Liver (tissue), 9 donors: Measurements from ENCODE around the gene SLC14A1. TPM values are rescaled to one million over a fixed set of nuclear protein-coding genes. Genes with fewer than 3 reads are reported as not detected.

Experiments
- DNase-seq: peaks from one replicate; pipeline ENCODE4 v3.0.0-alpha.2; 2017; ENCODE audit warnings: low spot score
- H3K27ac ChIP-seq, 2 donors: one replicate each; pipeline ENCODE4 v1.7.0; 2013; ENCODE audit warnings: inconsistent platforms in 2 of 2, low read length in 2 of 2, control low read depth in 1 of 2, low read depth in 1 of 2, mild to moderate bottlenecking in 1 of 2
- H3K27me3 ChIP-seq, 4 donors: one replicate each; pipeline versions ENCODE4 v1.6.1 to v1.7.0; 2013; ENCODE audit warnings: low read length in 3 of 4, inconsistent platforms in 1 of 4, mild to moderate bottlenecking in 1 of 4, moderate library complexity in 1 of 4; ENCODE audit not compliant: control insufficient read depth in 4 of 4, insufficient read depth in 4 of 4
- H3K36me3 ChIP-seq, 4 donors: one replicate each; pipeline versions ENCODE4 v1.6.1 to v1.7.0; 2013; ENCODE audit warnings: low read length in 3 of 4, mild to moderate bottlenecking in 3 of 4, low read depth in 1 of 4, moderate library complexity in 1 of 4; ENCODE audit not compliant: control insufficient read depth in 4 of 4, insufficient read depth in 3 of 4
- H3K4me1 ChIP-seq, 4 donors: one replicate each; pipeline versions ENCODE4 v1.6.1 to v1.7.0; 2013; ENCODE audit warnings: low read length in 3 of 4, mild to moderate bottlenecking in 3 of 4, moderate library complexity in 1 of 4; ENCODE audit not compliant: control insufficient read depth in 4 of 4, insufficient read depth in 4 of 4
- H3K4me3 ChIP-seq, 3 donors: one replicate each; pipeline versions ENCODE4 v1.6.1 to v1.7.0; 2013; ENCODE audit warnings: low read length in 3 of 3, control low read depth in 1 of 3, low read depth in 1 of 3, mild to moderate bottlenecking in 1 of 3
- H3K9ac ChIP-seq, 2 donors: one replicate each; pipeline ENCODE4 v1.7.0; 2013; ENCODE audit warnings: low read length in 2 of 2, mild to moderate bottlenecking in 2 of 2, moderate library complexity in 2 of 2, control low read depth in 1 of 2, low read depth in 1 of 2
- H3K9me3 ChIP-seq, 4 donors: one replicate each; pipeline versions ENCODE4 v1.6.1 to v1.7.0; 2013; ENCODE audit warnings: low read length in 3 of 4; ENCODE audit not compliant: control insufficient read depth in 4 of 4
- ATF3 ChIP-seq: IDR thresholded peaks from 2 replicates; pipeline ENCODE4 v1.6.1; 2016; ENCODE audit warnings: antibody characterized with exemption
- CTCF ChIP-seq: fragments of 150-350 bp; IDR thresholded peaks from 2 replicates; pipeline ENCODE4 v1.5.1; 2017; ENCODE audit warnings: improper control_type of control experiment, low read depth, low read length; ENCODE audit not compliant: missing input control
- EGR1 ChIP-seq, 2 donors: IDR thresholded peaks; 2 replicates each; pipeline ENCODE4 v1.6.1; 2016 to 2018; ENCODE audit warnings: antibody characterized with exemption in 2 of 2, low read depth in 2 of 2
- FOXA1 ChIP-seq: IDR thresholded peaks from 2 replicates; pipeline ENCODE4 v1.6.1; 2016; ENCODE audit warnings: antibody characterized with exemption
- FOXA2 ChIP-seq: IDR thresholded peaks from 2 replicates; pipeline ENCODE4 v1.6.1; 2016; ENCODE audit warnings: antibody characterized with exemption
- GABPA ChIP-seq, 2 donors: IDR thresholded peaks in 1 of 2; conservative IDR thresholded peaks in 1 of 2; 2 replicates each; pipeline ENCODE4 v1.6.1; 2016; ENCODE audit warnings: antibody characterized with exemption in 2 of 2, mild to moderate bottlenecking in 1 of 2, moderate library complexity in 1 of 2
- HNF4A ChIP-seq, 2 donors: conservative IDR thresholded peaks; 2 replicates each; pipeline ENCODE4 v1.6.1; 2016; ENCODE audit warnings: antibody characterized with exemption in 2 of 2, mild to moderate bottlenecking in 2 of 2
- HNF4G ChIP-seq: IDR thresholded peaks from 2 replicates; pipeline ENCODE4 v1.6.1; 2016; ENCODE audit warnings: antibody characterized with exemption
- JUND ChIP-seq, 2 donors: IDR thresholded peaks; 2 replicates each; pipeline ENCODE4 v1.6.1; 2016; ENCODE audit warnings: antibody characterized with exemption in 2 of 2
- MAX ChIP-seq: IDR thresholded peaks from 2 replicates; pipeline ENCODE4 v1.6.1; 2016; ENCODE audit warnings: antibody characterized with exemption
- NR2F2 ChIP-seq: IDR thresholded peaks from 2 replicates; pipeline ENCODE4 v1.6.1; 2016; ENCODE audit warnings: antibody characterized with exemption
- RAD21 ChIP-seq, 2 donors: IDR thresholded peaks; 2 replicates each; pipeline ENCODE4 v1.6.1; 2016; ENCODE audit warnings: antibody characterized with exemption in 2 of 2, mild to moderate bottlenecking in 2 of 2
- REST ChIP-seq: IDR thresholded peaks from 2 replicates; pipeline ENCODE4 v1.6.1; 2016; ENCODE audit warnings: antibody characterized with exemption, mild to moderate bottlenecking
- RXRA ChIP-seq, 2 donors: IDR thresholded peaks; 2 replicates each; pipeline ENCODE4 v1.6.1; 2017 to 2018; ENCODE audit warnings: antibody characterized with exemption in 2 of 2, mild to moderate bottlenecking in 1 of 2
- SP1 ChIP-seq: IDR thresholded peaks from 2 replicates; pipeline ENCODE4 v1.6.1; 2018; ENCODE audit warnings: antibody characterized with exemption, mild to moderate bottlenecking
- TAF1 ChIP-seq: conservative IDR thresholded peaks from 2 replicates; pipeline ENCODE4 v1.6.1; 2016; ENCODE audit warnings: antibody characterized with exemption, mild to moderate bottlenecking
- YY1 ChIP-seq: IDR thresholded peaks from 2 replicates; pipeline ENCODE4 v1.6.1; 2016; ENCODE audit warnings: antibody characterized with exemption, mild to moderate bottlenecking
- ZBTB33 ChIP-seq: IDR thresholded peaks from 2 replicates; pipeline ENCODE4 v1.6.1; 2016; ENCODE audit warnings: antibody characterized with exemption
- WGBS: extraction: QIAGEN DNeasy Blood & Tissue Kit; methylation state at CpG from one replicate; pipeline ENCODE4 v1.1.7; 2013; 5-methylcytosine and 5-hydroxymethylcytosine counted together
- polyA plus RNA-seq, 2 donors: library from polyadenylated mRNA; stranded (reverse) in 1 of 2; unstranded in 1 of 2; fragments of 200-250 nt in 1 of 2; fragments of >200 nt in 1 of 2; fragmentation: Nextera tagmentation in 1 of 2; extraction: Ambion mirVana in 1 of 2; gene quantifications; one replicate each; pipeline versions ENCODE4 v1.2.1 to v1.2.3, GENCODE V29; 2013 to 2015
- total RNA-seq, 2 donors: library from RNA; depleted of rRNA; stranded (reverse); fragments of >200 nt; gene quantifications; one replicate each; pipeline ENCODE4 v1.2.3, GENCODE V29; 2014
- donor health status: healthy.
- donor health status: healthy.
- donor health status: healthy.
- donor health status: healthy.
- donor health status: healthy.

SLC14A1 gene
- total and polyA plus RNA-seq, 4 donors, result 0.56 to 96.7 (median 0.80) TPM

GRCh38 chr18:45684341-45685115, 39.5 kb upstream of the SLC14A1 start:
- 80% methylated on average over 5 of the region's 5 CpGs for WGBS
- Histone ChIP-seq H3K9ac (no peak overlapping the region), H3K36me3 (no peaks in the 10 kb centered on the region), H3K27ac (no peak overlapping the region), H3K4me3 (no peak overlapping the region), H3K9me3 (no peaks in the 10 kb centered on the region), H3K4me1 (no peaks in the 10 kb centered on the region), H3K27me3 (no peaks in the 10 kb centered on the region)
- DNase-seq, result no peak
- no peak for TF ChIP-seq RAD21 (IDR thresholded peaks at IDR 0.05)
- no peak for TF ChIP-seq ATF3
- TF ChIP-seq HNF4G, result no peak
- no peak for TF ChIP-seq TAF1
- no peak for TF ChIP-seq EGR1 (IDR thresholded peaks at IDR 0.05; ENCODE audit: low read depth in 2 of 2)
- TF ChIP-seq GABPA (IDR thresholded peaks at IDR 0.05 in 1 of 2, conservative IDR thresholded peaks at IDR 0.05 in 1 of 2), result no peak
- TF ChIP-seq NR2F2, result no peak
- no peak for TF ChIP-seq YY1
- TF ChIP-seq RXRA (IDR thresholded peaks at IDR 0.05), result no peak
- TF ChIP-seq HNF4A (conservative IDR thresholded peaks at IDR 0.05), result no peak
- TF ChIP-seq FOXA2, result no peak
- no peak for TF ChIP-seq ZBTB33
- TF ChIP-seq MAX, result no peak
- no peak for TF ChIP-seq CTCF
- no peak for TF ChIP-seq FOXA1
- no peak for TF ChIP-seq JUND (IDR thresholded peaks at IDR 0.05)

GRCh38 chr18:45686891-45687611, 36.9 kb upstream of the SLC14A1 start:
- no peak overlapping the region for H3K27ac ChIP-seq
- H3K9ac ChIP-seq, result no peak overlapping the region
- WGBS, result 69% methylated on average over 7 of the region's 7 CpGs
- DNase-seq, result no peak
- H3K27me3 ChIP-seq, result no peaks in the 10 kb centered on the region
- peaks cover 0 to 4% (median 0%) of the 10 kb centered on the region in 4 donors for H3K4me1 ChIP-seq
- no peak overlapping the region for H3K4me3 ChIP-seq
- H3K9me3 ChIP-seq, result no peaks in the 10 kb centered on the region
- H3K36me3 ChIP-seq, result no peaks in the 10 kb centered on the region
- TF ChIP-seq HNF4G (no peak), ZBTB33 (no peak), FOXA2 (no peak), SP1 (no peak), TAF1 (no peak), RAD21 (IDR thresholded peaks at IDR 0.05) (no peak), FOXA1 (no peak), EGR1 (IDR thresholded peaks at IDR 0.05; ENCODE audit: low read depth in 2 of 2) (no peak), RXRA (IDR thresholded peaks at IDR 0.05) (no peak), JUND (IDR thresholded peaks at IDR 0.05) (no peak), YY1 (no peak), REST (no peak)
